BJ (cell line): ENCODE measurements around the gene LMCD1. TPM values are rescaled to one million over a fixed set of nuclear protein-coding genes. Genes with fewer than 3 reads are reported as not detected.
A peak's percentile ranks its signal among the peaks of the same experiment; 100 is the strongest.

Experiments used
- CTCF ChIA-PET: fragments of 350-600 bp; formaldehyde crosslinking; extraction: SDS; loops from one replicate; lab custom pipeline; 2021; ENCODE audit warnings: antibody characterized with exemption, inconsistent platforms; lab: Yijun Ruan, JAX
- POLR2A ChIA-PET: fragments of 300-600 bp; sonication (Branson Sonifier 250); formaldehyde crosslinking; extraction: SDS; loops from one replicate; lab custom pipeline; 2021; ENCODE audit warnings: antibody characterized with exemption; lab: Charles Lee
- DNase-seq: peaks from one replicate; pipeline ENCODE4 v3.0.0-alpha.2; 2011; ENCODE audit warnings: low read depth
- H3K27me3 ChIP-seq: 2 replicates; pipeline ENCODE4 v1.6.0; 2011; ENCODE audit warnings: low read length; ENCODE audit not compliant: control insufficient read depth, insufficient read depth
- H3K36me3 ChIP-seq: 2 replicates; pipeline ENCODE4 v1.5.1; 2011; ENCODE audit warnings: low read length; ENCODE audit not compliant: control insufficient read depth, insufficient read depth
- H3K4me3 ChIP-seq: 2 replicates; pipeline ENCODE4 v1.5.1; 2011; ENCODE audit warnings: low read depth, mild to moderate bottlenecking, control low read depth, low read length
- CTCF ChIP-seq: IDR thresholded peaks from 2 replicates; pipeline ENCODE4 v1.5.1; 2011; ENCODE audit warnings: low read depth, mild to moderate bottlenecking, control low read depth, inconsistent platforms, low read length, moderate library complexity; ENCODE audit not compliant: insufficient read depth
- polyA plus RNA-seq: library from polyadenylated mRNA; depleted of rRNA; stranded (reverse); fragments of >200 nt; gene quantifications from 2 replicates; pipeline ENCODE4 v1.2.3, GENCODE V29; 2011

Gene LMCD1
- polyA plus RNA-seq, 1 experiment = 168 TPM

GRCh38 chr3:8473029-8473428, 28.6 kb upstream of the LMCD1 start:
- no peaks in the 10 kb centered on the region for H3K27me3 ChIP-seq
- ChIA-PET POLR2A (no interaction called here), CTCF (interaction anchor here (0.5 to 1.6 kb wide), 2 partner anchors 15 to 31 kb away, joined by 3 to 4 read pairs; no protein-coding TSS in a partner anchor)
- DNase-seq = no peak
- no peaks in the 10 kb centered on the region for H3K36me3 ChIP-seq
- no peak for TF ChIP-seq CTCF
- no peak overlapping the region for H3K4me3 ChIP-seq

- H3K27me3 ChIP-seq = no peaks in the 10 kb centered on the region
- H3K36me3 ChIP-seq = no peaks in the 10 kb centered on the region
- H3K4me3 ChIP-seq = no peak overlapping the region
- TF ChIP-seq CTCF = no peak
- DNase-seq = no peak
- CTCF ChIA-PET = no interaction called here
- POLR2A ChIA-PET = no interaction called here
Observed at GRCh38 chr3:8473990-8474389, 27.6 kb upstream of the LMCD1 start.

GRCh38 chr3:8474991-8475390, 26.6 kb upstream of the LMCD1 start:
- H3K4me3 ChIP-seq = no peak overlapping the region
- DNase-seq = no peak
- no peaks in the 10 kb centered on the region for H3K27me3 ChIP-seq
- H3K36me3 ChIP-seq = no peaks in the 10 kb centered on the region
- ChIA-PET CTCF (interaction anchor here (0.8 kb wide), 1 partner anchor 18 kb away, joined by 3 read pairs; no protein-coding TSS in a partner anchor), POLR2A (no interaction called here)
- no peak for TF ChIP-seq CTCF

- CTCF ChIA-PET = interaction anchor here (0.6 to 1.5 kb wide), 4 partner anchors 11 to 137 kb away, joined by 3 to 4 read pairs (median 3); no protein-coding TSS in a partner anchor
- Histone ChIP-seq H3K27me3 (no peaks in the 10 kb centered on the region), H3K4me3 (no peak overlapping the region), H3K36me3 (no peaks in the 10 kb centered on the region)
- TF ChIP-seq CTCF = no peak
- POLR2A ChIA-PET = no interaction called here
- DNase-seq = no peak
Observed at GRCh38 chr3:8480699-8481098, 20.9 kb upstream of the LMCD1 start.

DNA sequence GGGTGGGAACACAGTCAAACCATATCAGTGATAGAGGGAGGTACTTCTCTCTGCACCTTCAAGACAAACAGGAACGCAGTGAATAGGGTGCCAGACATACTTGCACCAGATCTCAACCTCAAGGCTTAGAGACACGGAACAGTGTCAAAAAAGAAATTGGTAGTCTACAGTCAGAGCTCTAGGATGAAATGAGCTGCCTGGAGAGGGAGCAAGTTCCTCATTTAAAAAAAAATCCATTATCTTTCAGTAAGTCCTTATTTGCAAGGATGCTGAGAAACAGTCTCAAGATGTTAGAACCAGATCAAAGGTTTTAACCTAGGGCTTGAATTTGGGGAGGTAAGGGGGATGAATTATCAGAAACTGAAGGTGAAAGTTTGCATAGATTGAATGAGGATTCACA, 20.2 kb upstream of the LMCD1 start:
- H3K27me3 ChIP-seq = no peaks in the 10 kb centered on the region
- TF ChIP-seq CTCF = peak; percentile 15; the same call in 1 of the 2 replicates
- CTCF ChIA-PET = interaction anchor here (1.0 to 1.5 kb wide), 3 partner anchors 12 to 126 kb away, joined by 3 to 4 read pairs (median 4); no protein-coding TSS in a partner anchor
- no peak overlapping the region for H3K4me3 ChIP-seq
- POLR2A ChIA-PET = no interaction called here
- no peak for DNase-seq
- H3K36me3 ChIP-seq = no peaks in the 10 kb centered on the region
